Measurements from ENCODE around the gene TUT1. TPM values are rescaled to one million over a fixed set of nuclear protein-coding genes. Genes with fewer than 3 reads are reported as not detected.

Gene TUT1
- total and polyA plus RNA-seq, 4 donors: 5.6 to 15.8 (median 13.7) TPM

GRCh38 chr11:62603776-62604299, 12.5 kb upstream of the TUT1 start:
- Histone ChIP-seq H3K9ac (ENCODE audit: low read depth in 1 of 2, low read length in 2 of 2) (no peak overlapping the region), H3K4me1 (ENCODE audit: control insufficient read depth in 4 of 4, insufficient read depth in 4 of 4, low read length in 3 of 4) (peaks cover 12 to 55% (median 34%) of the 10 kb centered on the region in 4 donors), H3K9me3 (ENCODE audit: control insufficient read depth in 4 of 4, low read length in 3 of 4) (no peaks in the 10 kb centered on the region), H3K4me3 (ENCODE audit: low read depth in 1 of 3, low read length in 3 of 3) (no peak overlapping the region), H3K36me3 (ENCODE audit: control insufficient read depth in 4 of 4, insufficient read depth in 3 of 4, low read depth in 1 of 4, low read length in 3 of 4) (peaks cover 2 to 14% (median 3%) of the 10 kb centered on the region in 4 donors), H3K27ac (ENCODE audit: low read depth in 1 of 2, low read length in 2 of 2) (no peak overlapping the region), H3K27me3 (ENCODE audit: control insufficient read depth in 4 of 4, insufficient read depth in 4 of 4, low read length in 3 of 4) (no peaks in the 10 kb centered on the region)
- WGBS: 95% methylated on average over 8 of the region's 8 CpGs
- DNase-seq (ENCODE audit: low spot score): no peak
- no peak for TF ChIP-seq SP1 (IDR thresholded peaks at IDR 0.05)
- TF ChIP-seq EGR1 (IDR thresholded peaks at IDR 0.05; ENCODE audit: low read depth in 2 of 2): no peak
- no peak for TF ChIP-seq HNF4A (conservative IDR thresholded peaks at IDR 0.05)
- no peak for TF ChIP-seq JUND (IDR thresholded peaks at IDR 0.05)
- TF ChIP-seq RXRA (IDR thresholded peaks at IDR 0.05): no peak
- TF ChIP-seq, protein P1, sequence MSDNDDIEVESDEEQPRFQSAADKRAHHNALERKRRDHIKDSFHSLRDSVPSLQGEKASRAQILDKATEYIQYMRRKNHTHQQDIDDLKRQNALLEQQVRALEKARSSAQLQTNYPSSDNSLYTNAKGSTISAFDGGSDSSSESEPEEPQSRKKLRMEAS (IDR thresholded peaks at IDR 0.05): no peak
- no peak for TF ChIP-seq FOXA2 (IDR thresholded peaks at IDR 0.05)

DNA sequence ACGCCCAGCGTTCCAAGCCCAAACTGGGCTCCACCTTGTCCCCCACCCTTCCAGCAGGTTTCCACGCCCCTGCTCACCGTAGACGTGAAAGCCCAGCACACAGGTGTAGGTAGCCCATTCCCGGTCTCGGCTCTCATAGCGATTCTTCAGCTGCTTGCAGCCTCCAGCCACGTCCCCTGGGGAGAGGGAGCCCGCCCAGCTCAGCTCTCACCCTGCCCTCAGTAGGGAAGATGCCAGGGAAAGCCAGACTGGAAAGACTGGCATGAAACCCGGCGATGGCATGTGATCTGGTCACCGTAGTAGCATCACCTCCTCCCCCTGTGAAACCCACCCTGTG, 11.7 kb upstream of the TUT1 start:
- 92% methylated on average over 13 of the region's 13 CpGs for WGBS
- H3K9ac ChIP-seq (ENCODE audit: low read depth in 1 of 2, low read length in 2 of 2): no peak overlapping the region
- DNase-seq (ENCODE audit: low spot score): no peak
- TF ChIP-seq, protein P2, sequence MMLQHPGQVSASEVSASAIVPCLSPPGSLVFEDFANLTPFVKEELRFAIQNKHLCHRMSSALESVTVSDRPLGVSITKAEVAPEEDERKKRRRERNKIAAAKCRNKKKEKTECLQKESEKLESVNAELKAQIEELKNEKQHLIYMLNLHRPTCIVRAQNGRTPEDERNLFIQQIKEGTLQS (IDR thresholded peaks at IDR 0.05): no peak
- TF ChIP-seq NR2F2 (IDR thresholded peaks at IDR 0.05) (no peak), TAF1 (conservative IDR thresholded peaks at IDR 0.05) (no peak), RAD21 (IDR thresholded peaks at IDR 0.05) (no peak), GABPA (IDR thresholded peaks at IDR 0.05 in 1 of 2, conservative IDR thresholded peaks at IDR 0.05 in 1 of 2) (no peak), FOXA1 (IDR thresholded peaks at IDR 0.05) (no peak), SP1 (IDR thresholded peaks at IDR 0.05) (no peak), HNF4G (IDR thresholded peaks at IDR 0.05) (no peak), FOXA2 (IDR thresholded peaks at IDR 0.05) (no peak), YY1 (IDR thresholded peaks at IDR 0.05) (no peak), EGR1 (IDR thresholded peaks at IDR 0.05; ENCODE audit: low read depth in 2 of 2) (no peak), RXRA (IDR thresholded peaks at IDR 0.05) (no peak), JUND (IDR thresholded peaks at IDR 0.05) (no peak)
- TF ChIP-seq, protein P3, sequence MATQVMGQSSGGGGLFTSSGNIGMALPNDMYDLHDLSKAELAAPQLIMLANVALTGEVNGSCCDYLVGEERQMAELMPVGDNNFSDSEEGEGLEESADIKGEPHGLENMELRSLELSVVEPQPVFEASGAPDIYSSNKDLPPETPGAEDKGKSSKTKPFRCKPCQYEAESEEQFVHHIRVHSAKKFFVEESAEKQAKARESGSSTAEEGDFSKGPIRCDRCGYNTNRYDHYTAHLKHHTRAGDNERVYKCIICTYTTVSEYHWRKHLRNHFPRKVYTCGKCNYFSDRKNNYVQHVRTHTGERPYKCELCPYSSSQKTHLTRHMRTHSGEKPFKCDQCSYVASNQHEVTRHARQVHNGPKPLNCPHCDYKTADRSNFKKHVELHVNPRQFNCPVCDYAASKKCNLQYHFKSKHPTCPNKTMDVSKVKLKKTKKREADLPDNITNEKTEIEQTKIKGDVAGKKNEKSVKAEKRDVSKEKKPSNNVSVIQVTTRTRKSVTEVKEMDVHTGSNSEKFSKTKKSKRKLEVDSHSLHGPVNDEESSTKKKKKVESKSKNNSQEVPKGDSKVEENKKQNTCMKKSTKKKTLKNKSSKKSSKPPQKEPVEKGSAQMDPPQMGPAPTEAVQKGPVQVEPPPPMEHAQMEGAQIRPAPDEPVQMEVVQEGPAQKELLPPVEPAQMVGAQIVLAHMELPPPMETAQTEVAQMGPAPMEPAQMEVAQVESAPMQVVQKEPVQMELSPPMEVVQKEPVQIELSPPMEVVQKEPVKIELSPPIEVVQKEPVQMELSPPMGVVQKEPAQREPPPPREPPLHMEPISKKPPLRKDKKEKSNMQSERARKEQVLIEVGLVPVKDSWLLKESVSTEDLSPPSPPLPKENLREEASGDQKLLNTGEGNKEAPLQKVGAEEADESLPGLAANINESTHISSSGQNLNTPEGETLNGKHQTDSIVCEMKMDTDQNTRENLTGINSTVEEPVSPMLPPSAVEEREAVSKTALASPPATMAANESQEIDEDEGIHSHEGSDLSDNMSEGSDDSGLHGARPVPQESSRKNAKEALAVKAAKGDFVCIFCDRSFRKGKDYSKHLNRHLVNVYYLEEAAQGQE (IDR thresholded peaks at IDR 0.05): no peak
- TF ChIP-seq, protein P4, sequence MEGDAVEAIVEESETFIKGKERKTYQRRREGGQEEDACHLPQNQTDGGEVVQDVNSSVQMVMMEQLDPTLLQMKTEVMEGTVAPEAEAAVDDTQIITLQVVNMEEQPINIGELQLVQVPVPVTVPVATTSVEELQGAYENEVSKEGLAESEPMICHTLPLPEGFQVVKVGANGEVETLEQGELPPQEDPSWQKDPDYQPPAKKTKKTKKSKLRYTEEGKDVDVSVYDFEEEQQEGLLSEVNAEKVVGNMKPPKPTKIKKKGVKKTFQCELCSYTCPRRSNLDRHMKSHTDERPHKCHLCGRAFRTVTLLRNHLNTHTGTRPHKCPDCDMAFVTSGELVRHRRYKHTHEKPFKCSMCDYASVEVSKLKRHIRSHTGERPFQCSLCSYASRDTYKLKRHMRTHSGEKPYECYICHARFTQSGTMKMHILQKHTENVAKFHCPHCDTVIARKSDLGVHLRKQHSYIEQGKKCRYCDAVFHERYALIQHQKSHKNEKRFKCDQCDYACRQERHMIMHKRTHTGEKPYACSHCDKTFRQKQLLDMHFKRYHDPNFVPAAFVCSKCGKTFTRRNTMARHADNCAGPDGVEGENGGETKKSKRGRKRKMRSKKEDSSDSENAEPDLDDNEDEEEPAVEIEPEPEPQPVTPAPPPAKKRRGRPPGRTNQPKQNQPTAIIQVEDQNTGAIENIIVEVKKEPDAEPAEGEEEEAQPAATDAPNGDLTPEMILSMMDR (IDR thresholded peaks at IDR 0.05; ENCODE audit: low read depth, low read length, missing input control): no peak
- TF ChIP-seq, protein P1 (IDR thresholded peaks at IDR 0.05): no peak
- TF ChIP-seq, protein P5, sequence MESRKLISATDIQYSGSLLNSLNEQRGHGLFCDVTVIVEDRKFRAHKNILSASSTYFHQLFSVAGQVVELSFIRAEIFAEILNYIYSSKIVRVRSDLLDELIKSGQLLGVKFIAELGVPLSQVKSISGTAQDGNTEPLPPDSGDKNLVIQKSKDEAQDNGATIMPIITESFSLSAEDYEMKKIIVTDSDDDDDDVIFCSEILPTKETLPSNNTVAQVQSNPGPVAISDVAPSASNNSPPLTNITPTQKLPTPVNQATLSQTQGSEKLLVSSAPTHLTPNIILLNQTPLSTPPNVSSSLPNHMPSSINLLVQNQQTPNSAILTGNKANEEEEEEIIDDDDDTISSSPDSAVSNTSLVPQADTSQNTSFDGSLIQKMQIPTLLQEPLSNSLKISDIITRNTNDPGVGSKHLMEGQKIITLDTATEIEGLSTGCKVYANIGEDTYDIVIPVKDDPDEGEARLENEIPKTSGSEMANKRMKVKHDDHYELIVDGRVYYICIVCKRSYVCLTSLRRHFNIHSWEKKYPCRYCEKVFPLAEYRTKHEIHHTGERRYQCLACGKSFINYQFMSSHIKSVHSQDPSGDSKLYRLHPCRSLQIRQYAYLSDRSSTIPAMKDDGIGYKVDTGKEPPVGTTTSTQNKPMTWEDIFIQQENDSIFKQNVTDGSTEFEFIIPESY (IDR thresholded peaks at IDR 0.05): no peak
- H3K4me3 ChIP-seq (ENCODE audit: low read depth in 1 of 3, low read length in 3 of 3): no peak overlapping the region
- H3K4me1 ChIP-seq (ENCODE audit: control insufficient read depth in 4 of 4, insufficient read depth in 4 of 4, low read length in 3 of 4): peaks cover 12 to 51% (median 34%) of the 10 kb centered on the region in 4 donors
- H3K27me3 ChIP-seq (ENCODE audit: control insufficient read depth in 4 of 4, insufficient read depth in 4 of 4, low read length in 3 of 4): no peaks in the 10 kb centered on the region
- no peaks in the 10 kb centered on the region for H3K9me3 ChIP-seq (ENCODE audit: control insufficient read depth in 4 of 4, low read length in 3 of 4)
- no peak overlapping the region for H3K27ac ChIP-seq (ENCODE audit: low read depth in 1 of 2, low read length in 2 of 2)
- H3K36me3 ChIP-seq (ENCODE audit: control insufficient read depth in 4 of 4, insufficient read depth in 3 of 4, low read depth in 1 of 4, low read length in 3 of 4): peaks cover 2 to 12% (median 7%) of the 10 kb centered on the region in 4 donors

Measured in liver (tissue), 9 donors.